ENCODE results near the gene FBXW8.

DNA sequence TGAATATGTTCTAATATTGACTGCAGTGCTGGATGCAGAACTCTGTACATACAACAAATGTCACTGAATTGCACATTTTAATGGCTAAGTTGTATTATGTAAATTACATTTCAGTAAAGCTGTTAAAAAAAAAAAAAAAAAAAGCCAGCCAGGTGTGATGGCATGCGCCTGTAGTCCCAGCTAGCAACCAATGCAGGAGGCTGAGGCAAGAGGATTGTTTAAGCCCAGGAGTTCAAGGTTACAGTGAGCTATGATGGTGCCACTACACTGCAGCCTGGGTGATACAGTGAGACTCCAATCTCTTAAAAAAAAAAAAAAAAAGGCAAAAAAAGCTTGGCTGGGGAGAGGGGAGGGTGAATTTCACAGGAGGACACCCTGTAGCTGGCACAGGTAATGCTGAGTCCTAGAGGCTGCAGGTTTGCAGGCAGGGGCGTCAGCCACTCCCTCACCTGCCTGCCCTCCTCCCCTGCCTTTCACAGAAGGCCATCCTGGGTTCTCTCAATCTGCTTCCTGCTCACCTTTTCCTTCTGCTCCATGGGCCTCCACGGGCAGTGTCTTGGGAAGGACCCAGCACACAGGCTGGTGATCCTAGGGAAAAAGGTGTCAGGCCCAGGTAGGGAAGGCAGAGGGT, 147.8 kb downstream of the FBXW8 start:
- no peak for TF ChIP-seq POLR2AphosphoS5 (IDR thresholded peaks at IDR 0.05; ENCODE audit: low read depth, low read length)
- TF ChIP-seq POLR2A (IDR thresholded peaks at IDR 0.05; ENCODE audit: low read depth, low read length), result no peak
- no peak for TF ChIP-seq TAF1 (IDR thresholded peaks at IDR 0.05; ENCODE audit: low read depth, low read length)
- no peak for TF ChIP-seq PAX5 (IDR thresholded peaks at IDR 0.05; ENCODE audit: insufficient read depth, low read length, severe bottlenecking)
- no peak for TF ChIP-seq SPI1 (IDR thresholded peaks at IDR 0.05; ENCODE audit: low read depth, low read length)
- no peak for TF ChIP-seq POU2F2 (IDR thresholded peaks at IDR 0.05; ENCODE audit: low read depth, low read length)
